Mucosa of gallbladder (tissue), 1 donor: ENCODE data around the gene MYO1D. TPM values are rescaled to one million over a fixed set of nuclear protein-coding genes. Genes with fewer than 3 reads are reported as not detected.
"Not testable (repeated sequence)": the region's sequence is repeated elsewhere in the genome, so short reads cannot be mapped to it uniquely, and the experiment has no call there.

Source experiments
- DNase-seq: peaks from one replicate; pipeline ENCODE4 v3.0.0-alpha.2; 2020; ENCODE audit warnings: low spot score
- total RNA-seq: library from RNA; stranded (reverse); gene quantifications from one replicate; pipeline ENCODE4 v1.2.1, GENCODE V29; 2021
- donor health status: DM: no; HTN: no; CAD: no.

MYO1D gene
- total RNA-seq, 1 donor from 2014 or later: 150 TPM

DNA sequence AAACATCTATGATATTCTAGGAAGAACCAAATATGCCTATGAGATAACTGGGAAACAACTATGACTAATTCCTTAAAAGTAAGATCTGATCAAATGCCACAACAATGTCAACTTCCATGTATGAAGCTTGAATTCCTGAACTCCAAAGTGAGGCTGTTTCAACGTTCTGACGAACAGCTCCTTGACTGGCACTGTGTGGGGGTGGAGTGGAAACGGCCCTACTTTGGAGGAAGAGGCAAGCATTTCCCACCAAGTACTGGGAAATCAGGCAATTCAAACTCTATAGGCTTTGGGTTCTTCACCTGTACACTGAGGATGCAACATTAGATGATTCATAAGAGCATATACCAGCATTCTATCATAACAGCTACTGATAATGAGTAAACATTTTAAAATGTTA lies 203.0 kb downstream of the MYO1D start:
- DNase-seq: no peak

DNA sequence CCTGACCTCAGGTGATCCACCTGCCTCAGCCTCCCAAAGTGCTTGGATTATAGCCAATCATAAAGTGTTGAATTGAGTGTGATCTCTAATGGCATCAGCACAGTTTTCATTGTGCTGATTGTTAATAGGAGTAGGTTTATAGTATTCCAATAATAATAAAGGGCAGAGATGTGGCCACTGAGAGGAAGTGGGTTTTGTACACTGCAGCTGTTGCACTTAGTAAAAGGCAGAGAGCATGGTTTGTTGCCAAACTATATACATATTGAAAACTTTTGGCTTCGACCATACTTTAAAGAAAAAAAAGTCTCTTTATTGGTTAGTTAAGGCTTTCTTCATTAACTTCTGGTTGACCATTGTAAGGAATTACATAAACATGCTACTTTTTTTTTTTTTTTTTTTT lies 204.2 kb downstream of the MYO1D start:
- no peak for DNase-seq

DNA sequence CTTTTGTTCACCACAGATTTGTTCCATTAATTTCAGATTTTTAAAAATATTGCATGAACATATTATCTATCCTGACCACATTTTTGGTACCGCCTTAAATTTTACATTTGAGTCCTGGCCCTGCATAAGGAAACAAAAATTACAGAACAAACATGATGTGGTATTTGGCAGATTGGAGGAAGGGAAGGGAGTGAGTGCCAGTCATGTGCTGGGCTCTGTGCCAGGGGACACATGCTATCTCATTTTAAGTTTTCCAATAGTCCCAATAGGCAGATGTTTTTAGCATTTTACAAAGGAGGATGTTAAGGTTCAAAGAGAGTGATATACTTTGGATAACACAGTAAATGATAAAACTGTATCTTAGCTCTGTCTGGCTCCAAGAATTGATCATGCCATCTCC lies 205.0 kb downstream of the MYO1D start:
- DNase-seq: peak; percentile 29

DNA sequence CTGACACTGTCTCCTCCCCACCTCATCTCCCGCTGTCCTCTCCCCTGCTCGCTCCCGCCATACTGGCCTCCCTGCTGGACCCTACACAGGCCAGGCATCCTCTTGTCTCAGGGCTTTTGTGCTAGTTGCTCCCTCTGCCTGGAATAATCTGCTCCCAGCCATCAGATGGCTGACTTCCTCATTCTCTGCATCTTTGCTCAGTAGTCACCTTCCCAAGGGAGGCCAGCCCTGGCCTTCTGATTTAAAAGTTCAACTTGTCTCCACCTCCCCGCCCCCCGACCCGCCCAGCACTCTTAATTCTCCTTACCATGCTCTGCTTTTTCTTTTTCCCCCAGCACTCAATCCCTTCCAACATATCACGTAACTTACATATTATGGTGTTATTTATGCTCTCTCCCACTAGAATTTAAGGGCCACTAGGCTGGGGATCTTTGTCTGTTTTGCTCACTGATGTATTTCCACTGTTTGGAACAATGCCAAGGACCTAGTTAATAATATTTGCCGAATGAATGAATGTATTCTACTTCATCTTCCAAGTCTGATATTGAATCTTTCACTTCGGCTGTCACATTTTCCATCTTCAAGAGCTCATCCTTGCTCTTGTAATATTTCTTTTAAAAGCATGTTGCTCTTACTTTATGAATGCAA lies 211.9 kb downstream of the MYO1D start:
- no peak for DNase-seq

DNA sequence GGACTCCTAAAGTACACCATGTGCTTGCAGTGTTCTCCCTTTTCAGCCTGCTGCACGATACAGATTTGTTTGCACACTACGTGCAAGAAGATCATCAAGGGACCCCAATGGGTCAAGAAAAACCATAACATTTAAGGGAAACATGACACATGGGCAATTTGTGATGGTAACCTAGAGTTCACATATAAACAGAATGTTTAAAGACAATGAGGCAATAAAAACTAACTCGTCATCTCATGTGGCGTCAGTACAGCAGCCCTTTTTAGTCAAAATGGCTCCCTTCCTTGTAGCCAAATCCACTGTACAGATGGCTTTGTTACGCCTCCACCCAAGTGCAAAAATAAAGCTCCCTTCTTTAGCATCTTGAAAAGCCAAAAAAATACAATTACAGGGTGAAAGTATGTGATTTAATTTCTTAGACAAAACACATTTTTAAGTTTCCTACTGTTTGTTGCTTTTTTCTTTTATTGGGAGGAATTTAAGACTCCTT lies 216.4 kb downstream of the MYO1D start:
- DNase-seq: no peak

DNA sequence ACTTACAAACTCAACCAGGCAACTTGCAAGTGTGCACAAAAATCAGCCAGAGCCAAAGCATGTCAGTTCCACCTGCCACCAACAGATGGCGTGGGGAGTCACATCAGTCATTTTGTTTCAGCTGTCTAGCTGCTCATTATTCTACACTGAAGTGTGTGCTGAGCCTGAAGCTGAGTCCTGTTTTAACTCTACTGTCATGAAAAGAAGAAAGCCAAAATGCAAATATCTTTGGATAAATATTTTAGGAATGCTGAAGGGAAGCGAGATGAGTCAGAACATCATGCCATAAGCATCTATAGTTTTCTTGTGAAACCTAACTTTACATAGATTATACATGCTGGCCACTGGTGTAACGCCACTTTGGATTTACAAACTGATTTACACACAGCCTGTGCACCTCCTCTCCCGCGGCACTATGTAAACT lies 217.5 kb downstream of the MYO1D start:
- DNase-seq: peak; percentile 75

DNA sequence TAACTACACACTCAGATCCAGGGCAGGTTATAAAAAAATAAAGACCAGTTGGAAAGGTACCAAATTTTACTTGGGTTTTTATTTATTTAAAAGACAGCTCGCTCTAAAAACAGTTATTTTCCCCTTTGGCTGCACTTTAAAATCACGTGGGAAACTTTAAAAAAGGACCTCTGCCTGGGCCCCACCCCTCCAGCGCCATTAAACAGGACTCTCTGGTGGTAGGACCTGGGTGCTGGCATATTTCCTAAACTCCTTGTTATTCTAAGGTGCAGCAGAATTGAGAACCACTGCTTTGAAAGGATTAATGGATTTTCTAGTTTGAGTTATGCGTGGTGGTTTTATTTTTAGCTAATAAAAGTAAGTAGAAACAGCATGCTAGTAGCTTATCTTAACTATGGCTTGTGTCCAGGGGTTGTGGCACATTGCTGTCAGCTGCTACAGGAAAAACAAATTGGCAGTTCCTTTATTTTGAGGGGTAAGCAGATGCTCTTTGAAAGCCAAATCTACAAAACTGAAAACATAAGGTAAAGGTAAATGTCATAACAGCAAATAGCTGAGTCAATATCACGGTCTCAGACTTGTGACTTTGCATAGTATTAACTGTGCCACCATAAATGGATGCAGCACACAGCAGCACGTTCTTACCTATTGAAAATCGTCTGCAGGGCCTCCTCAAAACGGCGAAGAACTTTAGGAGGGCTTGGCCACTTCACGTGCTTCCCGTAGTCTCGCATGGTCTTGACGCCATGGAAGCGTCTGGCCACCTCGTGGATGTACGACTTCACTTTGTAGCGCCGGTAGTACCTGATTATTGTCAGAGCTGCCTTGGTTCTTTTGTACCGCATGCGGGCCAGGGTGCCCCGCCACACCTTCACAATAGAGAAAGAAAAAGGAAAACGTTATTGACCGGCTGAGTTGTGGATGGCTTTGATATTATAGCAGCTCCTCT lies 218.2 kb downstream of the MYO1D start:
- DNase-seq: no peak

DNA sequence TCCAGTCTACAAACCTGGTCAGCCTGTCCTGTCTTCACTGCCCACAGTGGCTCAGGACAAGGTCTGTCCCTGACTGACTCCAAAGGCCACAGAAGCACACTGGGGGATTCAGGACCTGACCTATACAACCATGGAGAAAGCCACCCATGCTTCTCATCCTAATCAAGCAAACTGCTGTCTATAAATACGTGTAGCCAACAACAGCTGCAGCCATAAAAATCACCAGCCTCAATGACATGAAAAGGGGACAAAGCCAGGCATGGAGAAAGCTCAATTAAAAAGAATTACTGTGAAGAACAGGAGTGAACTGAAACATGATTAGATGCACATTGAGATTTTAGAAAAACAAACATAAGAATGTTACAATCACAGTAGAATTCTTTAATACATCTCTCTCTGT lies 220.0 kb downstream of the MYO1D start:
- DNase-seq: no peak

DNA sequence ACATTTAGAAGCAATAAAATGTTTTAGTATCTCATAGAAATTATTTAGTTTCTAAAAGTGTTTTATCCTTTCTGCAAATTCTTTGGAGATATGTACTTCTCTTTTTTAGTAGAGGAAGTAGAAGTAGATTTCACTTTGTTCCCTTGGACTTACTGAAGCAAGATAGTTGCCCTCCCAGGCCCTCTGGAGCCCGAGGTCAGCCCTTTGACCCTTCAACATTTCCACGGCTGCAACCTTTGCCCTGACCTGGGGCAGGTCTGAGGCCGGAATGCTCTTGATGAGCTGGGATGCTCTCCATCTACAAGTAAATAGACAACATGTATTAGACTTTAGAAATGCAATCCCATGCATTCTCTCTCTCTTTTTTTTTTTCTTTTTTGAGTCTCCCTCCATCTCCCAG lies 222.6 kb downstream of the MYO1D start:
- no peak for DNase-seq

DNA sequence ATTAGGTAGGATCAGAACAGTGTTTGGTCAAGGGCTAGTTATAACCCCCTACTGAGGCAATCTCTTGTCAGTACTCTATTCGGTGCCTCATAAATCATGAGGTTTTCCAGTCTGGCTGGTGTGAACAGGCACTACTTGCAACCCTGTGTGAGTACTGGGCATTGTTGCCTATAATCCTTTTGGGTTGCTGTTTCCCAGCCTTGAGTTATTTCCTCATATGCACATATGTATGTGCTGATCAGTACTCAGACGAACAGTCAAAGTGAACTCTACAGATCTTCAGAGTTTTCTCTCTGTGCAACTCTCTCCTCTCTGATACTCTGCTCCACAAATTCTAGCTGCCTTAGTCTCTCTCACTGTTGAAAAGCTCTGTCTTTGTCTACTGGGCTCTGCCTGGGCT lies 225.8 kb downstream of the MYO1D start:
- DNase-seq: no peak

DNA sequence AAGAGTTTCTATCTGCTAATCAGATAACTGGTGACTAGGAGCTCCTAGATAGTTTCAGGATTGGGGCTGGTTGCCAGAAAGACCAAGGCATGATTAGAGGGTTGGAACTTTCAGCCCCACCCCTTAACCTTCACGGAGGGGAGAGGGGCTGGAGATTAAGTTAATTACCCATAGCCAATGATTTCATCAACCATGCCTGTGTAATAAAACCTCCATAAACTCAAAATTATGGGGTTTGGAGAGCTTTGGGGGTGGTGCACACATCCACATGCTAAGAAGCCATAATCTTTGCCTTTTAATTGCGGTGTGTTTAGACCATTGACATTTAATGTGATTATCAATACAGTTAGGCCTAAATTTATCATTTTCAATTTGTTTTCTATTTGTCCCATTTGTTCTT lies 228.5 kb downstream of the MYO1D start:
- DNase-seq: no peak

DNA sequence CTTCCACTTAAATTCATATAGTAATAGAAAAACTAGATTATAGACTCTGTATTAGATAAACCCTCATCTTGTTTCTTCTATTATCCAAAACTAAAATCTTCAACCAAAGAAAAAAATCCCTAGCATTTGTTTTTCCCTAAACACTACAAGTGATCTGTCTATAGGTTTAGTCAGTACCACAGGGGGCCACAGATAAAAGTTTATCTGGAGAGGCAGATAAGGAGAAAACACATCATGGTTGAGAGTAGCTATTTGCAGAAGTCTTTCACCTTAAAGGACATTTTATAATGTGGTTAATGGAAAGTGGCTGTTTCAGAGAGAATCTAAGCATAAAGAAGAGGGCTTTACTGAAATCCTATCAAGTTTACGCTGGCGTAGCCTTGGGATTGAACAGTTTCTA lies 230.0 kb downstream of the MYO1D start:
- no peak for DNase-seq

DNA sequence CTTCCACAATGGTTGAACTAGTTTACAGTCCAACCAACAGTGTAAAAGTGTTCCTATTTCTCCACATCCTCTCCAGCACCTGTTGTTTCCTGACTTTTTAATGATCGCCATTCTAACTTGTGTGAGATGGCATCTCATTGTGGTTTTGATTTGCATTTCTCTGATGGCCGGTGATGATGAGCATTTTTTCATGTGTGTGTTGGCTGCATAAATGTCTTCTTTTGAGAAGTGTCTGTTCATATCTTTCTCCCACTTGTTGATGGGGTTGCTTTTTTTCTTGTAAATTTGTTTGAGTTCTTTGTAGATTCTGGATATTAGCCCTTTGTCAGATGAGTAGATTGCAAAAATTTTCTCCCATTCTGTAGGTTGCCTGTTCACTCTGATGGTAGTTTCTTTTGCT lies 235.4 kb downstream of the MYO1D start:
- DNase-seq: not testable (repeated sequence)

DNA sequence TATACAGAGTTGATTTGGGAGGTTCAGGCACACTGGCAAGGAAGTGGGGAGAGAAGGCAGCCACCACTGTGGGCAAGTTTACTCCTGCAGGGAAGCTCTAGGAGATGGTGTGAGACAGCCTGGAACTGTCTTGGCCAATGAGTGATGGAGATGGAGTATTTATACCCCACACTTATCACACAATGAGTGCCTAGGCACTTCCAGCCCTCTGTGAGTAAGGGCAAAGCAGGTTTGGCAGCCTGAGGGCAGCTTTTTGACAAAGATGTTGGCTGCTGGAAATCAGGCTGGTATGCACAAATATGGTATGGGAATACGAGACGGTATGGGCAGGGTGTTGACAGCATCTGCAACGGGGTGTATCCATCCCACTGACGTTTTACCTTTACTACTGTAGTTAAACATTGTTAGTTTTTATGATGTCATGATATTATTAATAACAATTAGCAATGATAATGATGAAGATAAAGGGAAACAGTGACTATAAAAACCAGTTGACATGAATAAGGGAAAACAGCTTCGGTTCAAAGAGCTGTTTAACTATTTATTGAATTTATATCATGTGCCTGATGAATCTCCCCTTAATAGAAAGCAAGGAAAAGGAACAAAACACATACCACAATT lies 240.2 kb downstream of the MYO1D start:
- DNase-seq: no peak

DNA sequence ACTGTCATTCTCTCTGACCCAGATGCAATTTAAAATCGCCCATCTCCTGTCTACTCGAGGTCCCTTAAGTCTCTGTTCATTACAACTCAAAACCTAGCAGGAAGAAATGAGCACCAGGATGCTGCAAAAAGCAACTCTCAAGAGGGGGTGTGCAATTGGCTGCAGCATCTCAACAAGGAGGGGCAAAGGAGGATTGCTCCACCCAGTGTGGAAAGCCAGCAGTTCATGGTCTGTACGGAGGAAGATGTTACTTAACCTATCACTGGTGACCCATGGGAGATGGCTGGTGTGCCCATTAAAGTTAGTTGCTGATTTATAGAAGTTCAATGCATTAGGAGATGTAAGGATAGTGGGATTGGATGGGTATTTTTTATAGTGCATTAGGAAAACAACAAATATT lies 242.8 kb downstream of the MYO1D start:
- no peak for DNase-seq

DNA sequence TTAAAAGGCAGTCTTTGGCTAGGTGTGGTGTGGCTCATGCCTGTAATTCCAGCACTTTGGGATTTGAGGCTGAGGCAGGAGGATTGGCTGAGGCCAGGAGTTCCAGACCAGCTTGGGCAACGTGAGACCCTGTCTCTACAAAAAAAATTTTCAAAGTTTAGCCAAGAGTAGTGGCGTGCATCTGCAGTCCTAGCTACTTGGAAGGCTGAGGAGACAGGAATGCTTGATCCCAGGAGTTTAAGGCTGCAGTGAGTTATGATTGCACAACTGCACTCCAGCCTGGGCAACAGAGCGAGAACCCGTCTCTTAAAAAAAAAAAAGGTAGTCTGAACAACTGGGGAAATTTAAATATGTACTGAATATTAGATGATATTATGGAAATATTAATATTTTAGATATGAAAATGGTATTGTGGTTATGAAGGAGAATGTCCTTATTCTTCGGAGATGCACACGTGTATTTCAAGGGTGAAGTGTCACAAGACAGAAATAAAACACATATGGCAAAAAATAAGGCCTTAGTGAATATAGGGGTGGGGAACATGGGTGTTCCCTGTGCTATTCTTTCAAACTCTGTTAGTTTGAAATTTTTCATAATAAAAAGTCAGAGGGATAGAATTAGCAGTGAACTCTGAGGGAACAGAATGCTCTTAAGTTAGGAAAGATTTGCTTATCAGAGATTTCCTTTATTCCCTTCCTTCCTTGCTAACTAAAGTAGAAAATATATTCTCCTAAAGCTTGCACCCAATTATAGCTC lies 245.4 kb downstream of the MYO1D start:
- DNase-seq: no peak

DNA sequence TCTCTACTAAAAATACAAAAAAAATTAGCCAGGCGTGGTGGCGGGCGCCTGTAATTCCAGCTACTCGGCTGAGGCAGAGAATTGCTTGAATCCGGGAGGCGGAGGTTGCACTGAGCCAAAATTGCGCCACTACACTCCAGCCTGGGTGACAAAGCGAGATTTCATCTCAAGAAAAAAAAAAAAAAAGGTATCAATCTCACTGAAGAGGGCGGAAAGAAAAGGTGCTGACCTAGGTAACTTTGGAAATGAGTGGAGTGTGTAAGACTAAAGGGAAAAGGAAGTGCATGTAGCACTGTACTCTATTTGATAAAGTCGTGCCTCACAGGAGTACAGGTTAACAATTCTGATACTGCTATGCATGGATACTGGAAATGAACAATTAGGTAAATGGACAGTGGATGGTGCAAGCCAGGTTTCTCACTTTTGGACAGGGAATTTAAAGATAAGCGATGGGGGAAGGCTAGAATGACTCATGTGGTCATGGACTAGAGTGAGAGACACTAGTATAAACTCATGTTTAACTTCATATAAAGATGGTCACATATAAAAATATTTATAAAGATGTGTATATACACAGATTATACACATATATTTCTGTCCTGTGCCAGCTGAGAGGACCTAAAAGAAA lies 247.2 kb downstream of the MYO1D start:
- DNase-seq: no peak

DNA sequence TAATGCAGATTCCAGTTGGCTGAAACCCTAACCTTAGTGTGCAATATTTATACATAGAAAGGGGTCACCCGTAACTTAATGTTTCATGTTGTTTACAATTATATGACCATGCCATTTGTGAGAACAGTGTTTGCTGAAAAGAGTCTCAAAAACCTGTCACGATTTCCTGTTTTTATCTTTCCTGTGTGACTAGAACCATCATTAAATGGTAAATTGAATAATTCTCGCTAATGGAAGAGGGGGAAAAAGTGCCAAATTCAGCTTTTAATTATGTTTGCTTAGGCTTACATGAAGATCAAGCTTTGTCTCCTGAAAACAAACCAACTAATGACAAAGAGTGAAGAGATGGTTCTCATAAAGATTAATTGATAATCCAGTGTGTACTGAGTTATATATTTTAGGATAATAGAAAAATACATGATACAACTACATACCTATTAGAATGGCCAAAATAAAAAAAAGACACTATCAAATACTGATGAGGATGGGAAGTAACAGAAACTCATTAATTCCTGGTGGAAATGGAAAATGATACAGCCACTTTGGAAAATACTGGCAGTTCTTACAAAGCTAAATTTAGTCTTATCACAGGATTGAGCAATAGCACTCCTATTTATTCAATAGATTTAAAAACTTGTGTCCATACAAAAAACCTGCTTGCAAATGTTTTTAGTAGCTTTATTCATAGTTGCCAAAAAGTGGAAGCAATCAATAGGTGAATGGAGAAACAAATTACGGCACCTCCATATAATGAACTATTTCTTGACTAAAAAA lies 248.5 kb downstream of the MYO1D start:
- DNase-seq: no peak

DNA sequence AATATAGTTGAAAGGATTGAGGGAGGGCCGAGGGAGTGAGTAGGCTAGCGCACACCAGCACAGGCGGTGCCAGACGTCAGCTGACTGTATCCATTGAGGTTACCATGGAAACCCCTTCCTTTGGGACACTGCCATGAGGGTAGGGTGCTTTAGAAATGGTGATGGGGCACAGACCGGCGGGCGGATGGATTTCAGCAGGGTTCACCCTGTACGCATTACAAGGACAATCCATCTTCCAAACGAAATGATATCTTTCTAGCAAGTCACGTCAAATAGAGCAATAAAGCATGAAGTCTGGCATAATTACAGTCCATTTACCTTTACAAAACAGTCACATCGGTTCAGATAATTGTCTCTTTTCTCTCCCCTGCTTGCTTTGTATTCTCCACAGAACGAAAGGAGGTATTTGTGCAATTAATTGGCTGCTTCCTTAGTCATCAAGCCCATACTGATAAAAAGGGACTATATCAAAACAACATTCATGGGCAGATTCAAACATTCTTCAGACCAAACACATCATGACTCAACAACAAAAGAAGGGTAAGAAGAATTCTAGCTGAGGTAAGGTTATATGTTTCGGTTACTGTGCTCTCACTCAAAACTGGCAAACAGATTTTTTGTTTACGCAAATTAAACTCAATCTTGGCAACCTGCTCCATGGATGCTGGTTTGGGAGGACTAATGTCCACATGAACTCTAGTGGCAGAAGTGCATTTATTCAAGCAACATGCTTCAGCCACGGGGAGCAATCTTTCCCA lies 249.5 kb downstream of the MYO1D start:
- no peak for DNase-seq

DNA sequence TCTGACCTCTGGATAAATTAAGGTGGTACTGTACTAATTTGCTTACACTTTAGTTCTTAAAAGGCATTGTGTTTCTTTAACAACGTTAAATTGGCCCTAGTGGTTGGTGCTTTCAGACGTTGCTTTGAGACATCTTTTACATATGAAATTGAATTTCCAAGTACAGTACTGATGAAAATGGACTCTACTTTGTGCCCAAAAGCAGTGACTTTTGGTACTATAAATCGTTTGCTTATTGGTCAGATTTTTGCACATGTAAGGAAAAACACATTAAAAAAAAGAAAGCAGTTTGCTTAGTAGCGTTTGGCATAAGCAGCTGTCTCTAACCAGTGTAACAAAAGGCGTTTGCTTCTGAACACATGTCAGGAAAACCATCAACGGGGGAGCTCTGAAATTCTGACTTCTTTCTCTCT lies 250.5 kb downstream of the MYO1D start:
- no peak for DNase-seq
